Body of pancreas (tissue), 4 donors: ENCODE results near the gene DCTN4. TPM values are rescaled to one million over a fixed set of nuclear protein-coding genes. Genes with fewer than 3 reads are reported as not detected.
A peak's percentile ranks its signal among the peaks of the same experiment; 100 is the strongest.

ENCODE experiments used
- ATAC-seq: fragments of 150-250 bp; one replicate; pipeline ENCODE4 v1.9.1; 2016
- DNase-seq, 4 donors: peaks; one replicate each; pipeline ENCODE4 v3.0.0-alpha.2; 2019
- H3K27ac ChIP-seq, 4 donors: fragments of 200-600 bp; sonication (generic); 1 replicate in 3 of 4; 2 replicates in 1 of 4; pipeline versions ENCODE4 v1.5.1 to v1.6.1; 2016 to 2019; ENCODE audit warnings: mild to moderate bottlenecking in 1 of 4, mixed read lengths in 1 of 4, moderate library complexity in 1 of 4
- H3K27me3 ChIP-seq, 2 donors: fragments of 200-600 bp; sonication (generic); one replicate each; pipeline ENCODE4 v1.6.0; 2016; ENCODE audit warnings: mild to moderate bottlenecking in 1 of 2
- H3K36me3 ChIP-seq, 2 donors: fragments of 200-600 bp; sonication (generic); replicated peaks in 1 of 2; 2 replicates each; pipeline ENCODE4 v1.5.1; 2016; ENCODE audit warnings: low read depth in 2 of 2; ENCODE audit not compliant: insufficient read depth in 1 of 2
- H3K4me1 ChIP-seq: fragments of 200-600 bp; sonication (generic); one replicate; pipeline ENCODE4 v1.6.0; 2016
- H3K4me3 ChIP-seq, 2 donors: fragments of 200-600 bp; sonication (generic); 1 replicate in 1 of 2; 2 replicates in 1 of 2; pipeline ENCODE4 v1.5.1; 2016 to 2019
- H3K9me3 ChIP-seq, 3 donors: fragments of 200-600 bp; sonication (generic); 1 replicate in 2 of 3; 2 replicates in 1 of 3; pipeline ENCODE4 v1.5.1; 2016
- POLR2A ChIP-seq, 3 donors: fragments of 450-650 bp; IDR thresholded peaks; one replicate each; pipeline ENCODE4 v1.6.1; 2016; ENCODE audit warnings: antibody characterized with exemption in 3 of 3, mild to moderate bottlenecking in 2 of 3
- WGBS, 2 donors: methylation state at CpG; one replicate each; pipeline ENCODE4 v1.1.5; 2017; 5-methylcytosine and 5-hydroxymethylcytosine counted together
- intact Hi-C: fragments of 100-400 bp; cut with DNase I; formaldehyde crosslinking; loops from one replicate; pipeline ENCODE4 v1.15.1; 2023
- total RNA-seq, 2 donors: library from RNA; depleted of rRNA; stranded (reverse); fragments of >200 nt; gene quantifications; one replicate each; pipeline ENCODE4 v1.1.0, GENCODE V29; 2016
- TF ChIP-seq, protein P1 (sequence below), 7 experiments: fragments of 450-650 bp in 4 of 7; fragments of 200-600 bp in 3 of 7; sonication (generic) in 3 of 7; IDR thresholded peaks; one replicate each; pipeline ENCODE4 v1.5.1; 2016 to 2019; ENCODE audit warnings: antibody characterized with exemption in 7 of 7

DCTN4 gene
- total RNA-seq, 2 donors from 2014 or later, result 30.6 to 49.4 TPM

DNA sequence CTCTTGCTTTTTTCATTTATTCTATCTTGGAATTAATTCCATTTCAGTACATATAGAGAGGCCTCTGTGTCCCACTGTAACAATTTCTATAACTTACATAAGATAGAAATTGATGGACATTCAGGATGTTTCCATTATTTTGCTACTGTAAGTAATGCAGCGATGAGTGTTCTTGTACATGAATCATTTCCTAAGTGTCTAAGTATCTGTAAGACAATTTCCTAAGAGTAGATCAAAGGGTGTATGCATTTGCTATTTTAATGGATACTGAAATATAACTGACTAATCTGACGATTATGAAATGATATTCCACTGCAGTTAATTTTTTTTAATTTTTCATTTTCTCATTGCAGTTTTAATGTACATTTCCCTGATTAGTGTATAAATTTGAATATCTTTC is 35.0 kb downstream of the DCTN4 start:
- ATAC-seq (no peak), DNase-seq (no peak)
- Histone ChIP-seq H3K27ac (no peak overlapping the region), H3K4me3 (no peak overlapping the region), H3K27me3 (no peaks in the 10 kb centered on the region), H3K36me3 (peaks cover 0 to 41% of the 10 kb centered on the region in 2 donors), H3K9me3 (no peaks in the 10 kb centered on the region), H3K4me1 (no peaks in the 10 kb centered on the region)
- no peak for TF ChIP-seq POLR2A (IDR thresholded peaks at IDR 0.05)
- TF ChIP-seq, protein P1, sequence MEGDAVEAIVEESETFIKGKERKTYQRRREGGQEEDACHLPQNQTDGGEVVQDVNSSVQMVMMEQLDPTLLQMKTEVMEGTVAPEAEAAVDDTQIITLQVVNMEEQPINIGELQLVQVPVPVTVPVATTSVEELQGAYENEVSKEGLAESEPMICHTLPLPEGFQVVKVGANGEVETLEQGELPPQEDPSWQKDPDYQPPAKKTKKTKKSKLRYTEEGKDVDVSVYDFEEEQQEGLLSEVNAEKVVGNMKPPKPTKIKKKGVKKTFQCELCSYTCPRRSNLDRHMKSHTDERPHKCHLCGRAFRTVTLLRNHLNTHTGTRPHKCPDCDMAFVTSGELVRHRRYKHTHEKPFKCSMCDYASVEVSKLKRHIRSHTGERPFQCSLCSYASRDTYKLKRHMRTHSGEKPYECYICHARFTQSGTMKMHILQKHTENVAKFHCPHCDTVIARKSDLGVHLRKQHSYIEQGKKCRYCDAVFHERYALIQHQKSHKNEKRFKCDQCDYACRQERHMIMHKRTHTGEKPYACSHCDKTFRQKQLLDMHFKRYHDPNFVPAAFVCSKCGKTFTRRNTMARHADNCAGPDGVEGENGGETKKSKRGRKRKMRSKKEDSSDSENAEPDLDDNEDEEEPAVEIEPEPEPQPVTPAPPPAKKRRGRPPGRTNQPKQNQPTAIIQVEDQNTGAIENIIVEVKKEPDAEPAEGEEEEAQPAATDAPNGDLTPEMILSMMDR (IDR thresholded peaks at IDR 0.05), result no peak
- 83 to 94% methylated on average over 2 of the region's 2 CpGs for WGBS, 2 donors
- intact Hi-C loops, result no loop called here

- peaks cover 15 to 37% of the 10 kb centered on the region in 2 donors for H3K36me3 ChIP-seq
- H3K27ac ChIP-seq, result no peak overlapping the region
- intact Hi-C loops, result no loop called here
These were observed 48.7 kb downstream of the DCTN4 start for GRCh38 chr5:150710165-150710564.

DNA sequence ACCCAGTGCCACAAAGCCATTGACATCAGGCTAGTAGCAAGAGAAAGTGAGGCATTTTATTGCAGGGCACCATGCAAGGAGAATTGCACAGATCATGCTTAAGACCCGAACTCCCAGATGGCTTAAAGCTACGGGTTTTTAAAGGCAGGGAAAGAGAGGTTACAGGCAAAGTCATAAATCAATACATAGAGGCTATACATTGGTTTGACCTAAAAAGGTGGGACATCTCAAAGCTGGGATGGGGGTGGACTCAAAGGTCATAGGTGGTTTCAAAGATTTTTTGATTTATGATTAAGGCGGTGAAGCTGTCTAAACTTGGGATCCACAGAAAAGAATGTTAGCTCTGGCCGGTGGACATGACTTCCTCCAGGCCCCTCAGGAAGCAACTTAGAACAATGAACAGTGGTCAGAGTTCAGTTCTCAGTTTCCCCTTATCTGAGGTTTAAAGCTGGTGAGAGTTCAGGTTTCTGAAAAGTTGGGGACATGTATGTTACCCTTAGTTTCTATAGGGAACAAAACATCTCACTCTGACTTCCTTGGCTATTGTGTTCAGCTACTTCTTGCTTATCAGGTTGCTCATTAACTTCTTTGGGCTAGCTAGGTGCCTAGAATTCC is 51.9 kb downstream of the DCTN4 start:
- intact Hi-C loops, result no loop called here

More at GRCh38 chr5:150710165-150710564, 48.7 kb downstream of the DCTN4 start:
- no peak for DNase-seq
- H3K4me1 ChIP-seq, result peaks cover 4% of the 10 kb centered on the region
- H3K27me3 ChIP-seq, result no peaks in the 10 kb centered on the region
- WGBS, 2 donors, result 59 to 60% methylated on average over 2 of the region's 2 CpGs
- no peak for ATAC-seq
- H3K4me3 ChIP-seq, result no peak overlapping the region
- H3K9me3 ChIP-seq, result no peaks in the 10 kb centered on the region
- no peak for TF ChIP-seq POLR2A (IDR thresholded peaks at IDR 0.05)
- TF ChIP-seq, protein P1 (IDR thresholded peaks at IDR 0.05), result peak in 5 of 7 experiments; percentile 12 to 27 (median 20)

GRCh38 chr5:150703762-150704161 is 55.1 kb downstream of the DCTN4 start:
- no peak for ATAC-seq
- Histone ChIP-seq H3K27ac (no peak overlapping the region), H3K4me1 (peaks cover 17% of the 10 kb centered on the region), H3K4me3 (no peak overlapping the region), H3K27me3 (no peaks in the 10 kb centered on the region), H3K9me3 (no peaks in the 10 kb centered on the region), H3K36me3 (peaks cover 0 to 3% of the 10 kb centered on the region in 2 donors)
- no peak for TF ChIP-seq POLR2A (IDR thresholded peaks at IDR 0.05)
- TF ChIP-seq, protein P1 (IDR thresholded peaks at IDR 0.05), result no peak
- DNase-seq, result no peak
- 66 to 73% methylated on average over 3 of the region's 3 CpGs for WGBS, 2 donors
- intact Hi-C loops, result no loop called here

More for the DNA sequence above, 51.9 kb downstream of the DCTN4 start:
- no peak for DNase-seq
- H3K4me3 ChIP-seq, result no peak overlapping the region
- peaks cover 5 to 23% of the 10 kb centered on the region in 2 donors for H3K36me3 ChIP-seq
- no peak overlapping the region for H3K27ac ChIP-seq
- peaks cover 4% of the 10 kb centered on the region for H3K4me1 ChIP-seq
- WGBS, 2 donors, result 83 to 87% methylated on average over 4 of the region's 4 CpGs
- no peak for ATAC-seq
- H3K9me3 ChIP-seq, result no peaks in the 10 kb centered on the region
- no peaks in the 10 kb centered on the region for H3K27me3 ChIP-seq
- TF ChIP-seq POLR2A (IDR thresholded peaks at IDR 0.05), result no peak
- TF ChIP-seq, protein P1 (IDR thresholded peaks at IDR 0.05), result no peak
